ENCODE results near the gene ERAP2.

DNA sequence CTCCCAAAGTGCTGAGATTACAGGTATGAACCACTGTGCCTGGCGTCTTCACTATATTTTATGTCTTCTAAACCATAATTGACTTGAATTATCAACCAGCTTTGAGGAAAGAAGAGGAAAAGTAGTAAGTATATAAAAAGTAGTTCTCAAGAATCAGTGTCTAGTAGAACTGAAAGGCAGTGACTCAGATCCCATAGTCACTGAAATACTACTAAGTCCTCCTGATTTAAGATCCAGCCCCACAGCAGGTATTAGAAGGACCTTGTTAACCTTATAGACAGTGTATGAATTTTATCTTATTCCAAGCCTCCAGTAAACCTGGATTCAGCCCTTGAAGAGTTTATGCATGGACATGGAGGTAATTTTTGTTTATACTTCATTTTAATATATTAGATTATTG lies 91.1 kb downstream of the ERAP2 start:
- TF ChIP-seq, protein P1, sequence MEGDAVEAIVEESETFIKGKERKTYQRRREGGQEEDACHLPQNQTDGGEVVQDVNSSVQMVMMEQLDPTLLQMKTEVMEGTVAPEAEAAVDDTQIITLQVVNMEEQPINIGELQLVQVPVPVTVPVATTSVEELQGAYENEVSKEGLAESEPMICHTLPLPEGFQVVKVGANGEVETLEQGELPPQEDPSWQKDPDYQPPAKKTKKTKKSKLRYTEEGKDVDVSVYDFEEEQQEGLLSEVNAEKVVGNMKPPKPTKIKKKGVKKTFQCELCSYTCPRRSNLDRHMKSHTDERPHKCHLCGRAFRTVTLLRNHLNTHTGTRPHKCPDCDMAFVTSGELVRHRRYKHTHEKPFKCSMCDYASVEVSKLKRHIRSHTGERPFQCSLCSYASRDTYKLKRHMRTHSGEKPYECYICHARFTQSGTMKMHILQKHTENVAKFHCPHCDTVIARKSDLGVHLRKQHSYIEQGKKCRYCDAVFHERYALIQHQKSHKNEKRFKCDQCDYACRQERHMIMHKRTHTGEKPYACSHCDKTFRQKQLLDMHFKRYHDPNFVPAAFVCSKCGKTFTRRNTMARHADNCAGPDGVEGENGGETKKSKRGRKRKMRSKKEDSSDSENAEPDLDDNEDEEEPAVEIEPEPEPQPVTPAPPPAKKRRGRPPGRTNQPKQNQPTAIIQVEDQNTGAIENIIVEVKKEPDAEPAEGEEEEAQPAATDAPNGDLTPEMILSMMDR (conservative IDR thresholded peaks at IDR 0.05 in 1 of 2, IDR thresholded peaks at IDR 0.05 in 1 of 2; ENCODE audit: extremely low read depth in 1 of 2, insufficient read depth in 1 of 2, low read depth in 1 of 2, low read length in 2 of 2), result no peak
- no peak for TF ChIP-seq EZH2 (IDR thresholded peaks at IDR 0.05; ENCODE audit: borderline replicate concordance, low read length)

Measured in mammary epithelial cell (primary cell).